Sigmoid colon (tissue), 4 donors: ENCODE measurements around the gene GPC5.

Experiments
- CTCF ChIP-seq, 4 experiments: fragments of 450-650 bp in 3 of 4; fragments of 200-600 bp in 1 of 4; IDR thresholded peaks; one replicate each; pipeline ENCODE4 v1.5.1; 2016 to 2019; ENCODE audit warnings: antibody characterized with exemption in 4 of 4, mild to moderate bottlenecking in 3 of 4, moderate library complexity in 2 of 4
- EP300 ChIP-seq, 4 donors: sonication (generic); formaldehyde crosslinking; IDR thresholded peaks; one replicate each; pipeline ENCODE4 v1.6.1; 2017; ENCODE audit warnings: antibody characterized with exemption in 4 of 4
- POLR2A ChIP-seq, 2 donors: fragments of 450-650 bp; IDR thresholded peaks; one replicate each; pipeline ENCODE4 v1.6.1; 2016; ENCODE audit warnings: antibody characterized with exemption in 2 of 2, mild to moderate bottlenecking in 2 of 2, moderate library complexity in 2 of 2
- POLR2AphosphoS5 ChIP-seq, 4 donors: sonication (generic); formaldehyde crosslinking; IDR thresholded peaks; one replicate each; pipeline ENCODE4 v1.6.1; 2017; ENCODE audit warnings: antibody characterized with exemption in 4 of 4

- TF ChIP-seq CTCF (IDR thresholded peaks at IDR 0.05) (no peak), POLR2AphosphoS5 (IDR thresholded peaks at IDR 0.05) (no peak), EP300 (IDR thresholded peaks at IDR 0.05) (no peak), POLR2A (IDR thresholded peaks at IDR 0.05) (no peak)
Measured at GRCh38 chr13:92444244-92444643, 1045.8 kb downstream of the GPC5 start.
